ENCODE data around the gene DYRK4.

The DYRK4 gene

DNA sequence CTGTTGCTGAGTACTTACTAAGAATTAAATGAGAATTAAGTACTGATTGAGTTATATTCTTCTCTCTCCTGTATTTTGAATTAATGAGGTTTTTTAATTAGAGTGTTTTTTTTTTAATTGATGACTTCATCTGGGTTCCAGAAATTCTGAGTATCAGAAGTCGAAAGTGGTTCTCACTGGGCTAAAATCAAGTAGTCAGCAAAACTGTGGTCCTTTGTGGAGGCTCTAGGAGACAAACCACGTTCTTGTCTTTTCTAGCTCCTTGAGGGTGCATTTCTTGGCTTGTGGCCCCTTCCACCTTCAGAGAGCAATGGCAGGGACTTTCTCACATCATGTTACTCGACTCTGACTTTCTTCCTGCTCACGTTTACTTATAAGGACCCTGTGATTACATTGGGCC, 8.1 kb upstream of the DYRK4 start:
- TF ChIP-seq GATA2 (IDR thresholded peaks at IDR 0.05; ENCODE audit: low read depth, low read length) (no peak), GATA3 (IDR thresholded peaks at IDR 0.05; ENCODE audit: low read depth, low read length) (no peak)

- TF ChIP-seq GATA2 (IDR thresholded peaks at IDR 0.05; ENCODE audit: low read depth, low read length) (no peak), GATA3 (IDR thresholded peaks at IDR 0.05; ENCODE audit: low read depth, low read length) (no peak)
Measured at GRCh38 chr12:4555804-4556203, 6.2 kb upstream of the DYRK4 start.

DNA sequence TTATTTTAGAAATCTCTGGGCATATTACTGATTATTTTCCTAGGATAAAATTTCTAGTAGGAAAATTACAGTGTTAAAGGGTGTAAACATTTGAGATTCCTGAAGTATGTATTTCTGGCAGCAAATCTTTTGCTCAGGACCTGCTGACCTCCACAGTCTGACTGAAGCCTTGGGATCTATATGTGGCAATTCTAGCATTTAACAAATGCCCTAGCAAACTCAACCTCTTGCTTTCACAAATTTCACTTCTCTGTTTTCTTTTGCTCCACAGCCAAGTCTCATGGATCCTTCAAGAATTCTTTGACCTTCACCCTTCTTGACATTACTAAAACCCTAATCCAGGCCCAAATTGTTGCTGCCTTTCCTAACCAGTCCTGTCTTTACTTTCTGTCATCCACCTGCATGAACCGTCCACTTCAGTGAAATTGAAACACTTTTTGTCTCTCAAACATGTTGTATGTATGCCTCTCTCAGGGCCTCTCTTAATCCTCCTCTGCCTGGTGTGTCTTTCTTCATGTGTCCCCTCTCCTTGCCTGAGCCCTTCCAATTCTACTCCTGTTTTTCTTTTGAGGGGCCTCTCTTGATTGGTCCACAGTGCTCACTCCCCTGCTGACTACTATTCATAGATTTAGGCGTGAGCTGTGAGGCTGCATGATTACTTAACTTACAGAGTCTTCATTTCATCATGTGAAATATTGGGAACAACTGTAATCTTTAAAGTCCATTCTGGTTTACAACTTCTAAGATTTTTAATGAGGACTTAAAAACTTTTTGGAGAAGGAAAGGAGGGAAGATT, 5.1 kb upstream of the DYRK4 start:
- no peak for TF ChIP-seq GATA3 (IDR thresholded peaks at IDR 0.05; ENCODE audit: low read depth, low read length)
- TF ChIP-seq GATA2 (IDR thresholded peaks at IDR 0.05; ENCODE audit: low read depth, low read length): no peak

GRCh38 chr12:4557586-4557985, 4.4 kb upstream of the DYRK4 start:
- TF ChIP-seq GATA3 (IDR thresholded peaks at IDR 0.05; ENCODE audit: low read depth, low read length) (no peak), GATA2 (IDR thresholded peaks at IDR 0.05; ENCODE audit: low read depth, low read length) (no peak)

GRCh38 chr12:4558171-4558570, 3.8 kb upstream of the DYRK4 start:
- TF ChIP-seq GATA3 (IDR thresholded peaks at IDR 0.05; ENCODE audit: low read depth, low read length) (no peak), GATA2 (IDR thresholded peaks at IDR 0.05; ENCODE audit: low read depth, low read length) (no peak)

DNA sequence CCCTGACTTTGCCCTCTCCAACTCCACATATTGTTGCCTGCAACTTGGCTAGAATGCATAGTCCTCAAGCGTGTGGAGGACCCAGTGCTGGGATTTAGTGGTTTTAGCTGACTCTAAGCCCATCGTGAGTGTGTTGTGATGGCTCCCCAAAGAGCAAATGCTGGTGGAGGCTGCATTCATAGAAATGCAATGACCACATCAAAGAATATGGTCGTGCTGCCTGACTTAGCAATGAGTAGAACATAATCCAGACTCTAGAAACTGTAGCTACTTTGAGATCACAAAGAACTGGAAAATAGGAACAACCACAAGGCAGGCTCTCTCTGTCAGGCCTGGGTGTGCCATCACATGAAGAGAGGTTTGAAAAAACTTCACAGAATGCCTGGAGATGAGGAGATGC, 1.3 kb downstream of the DYRK4 start:
- TF ChIP-seq GATA3 (IDR thresholded peaks at IDR 0.05; ENCODE audit: low read depth, low read length) (no peak), GATA2 (IDR thresholded peaks at IDR 0.05; ENCODE audit: low read depth, low read length) (no peak)

DNA sequence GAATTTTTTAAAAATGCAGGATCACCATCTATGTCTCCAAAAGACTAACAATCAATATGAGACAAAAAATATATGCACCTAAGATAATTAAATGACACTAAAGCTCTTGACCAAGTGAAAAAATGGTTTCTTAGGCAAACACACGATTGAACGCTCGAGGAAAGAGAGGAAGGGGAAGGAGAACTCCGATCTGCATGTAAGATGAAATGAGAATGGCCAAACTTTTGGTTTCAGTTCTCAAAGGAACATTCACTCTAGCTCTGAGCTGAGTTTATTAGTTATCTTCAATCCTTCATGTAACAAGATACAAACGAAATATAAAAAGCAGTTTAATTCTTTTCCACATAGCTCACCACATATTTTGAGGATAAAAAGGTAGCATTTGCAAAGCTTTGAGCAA, 2.8 kb downstream of the DYRK4 start:
- TF ChIP-seq GATA3 (IDR thresholded peaks at IDR 0.05; ENCODE audit: low read depth, low read length) (no peak), GATA2 (IDR thresholded peaks at IDR 0.05; ENCODE audit: low read depth, low read length) (no peak)

GRCh38 chr12:4566474-4566873, 4.5 kb downstream of the DYRK4 start:
- TF ChIP-seq GATA3 (IDR thresholded peaks at IDR 0.05; ENCODE audit: low read depth, low read length) (no peak), GATA2 (IDR thresholded peaks at IDR 0.05; ENCODE audit: low read depth, low read length) (no peak)

DNA sequence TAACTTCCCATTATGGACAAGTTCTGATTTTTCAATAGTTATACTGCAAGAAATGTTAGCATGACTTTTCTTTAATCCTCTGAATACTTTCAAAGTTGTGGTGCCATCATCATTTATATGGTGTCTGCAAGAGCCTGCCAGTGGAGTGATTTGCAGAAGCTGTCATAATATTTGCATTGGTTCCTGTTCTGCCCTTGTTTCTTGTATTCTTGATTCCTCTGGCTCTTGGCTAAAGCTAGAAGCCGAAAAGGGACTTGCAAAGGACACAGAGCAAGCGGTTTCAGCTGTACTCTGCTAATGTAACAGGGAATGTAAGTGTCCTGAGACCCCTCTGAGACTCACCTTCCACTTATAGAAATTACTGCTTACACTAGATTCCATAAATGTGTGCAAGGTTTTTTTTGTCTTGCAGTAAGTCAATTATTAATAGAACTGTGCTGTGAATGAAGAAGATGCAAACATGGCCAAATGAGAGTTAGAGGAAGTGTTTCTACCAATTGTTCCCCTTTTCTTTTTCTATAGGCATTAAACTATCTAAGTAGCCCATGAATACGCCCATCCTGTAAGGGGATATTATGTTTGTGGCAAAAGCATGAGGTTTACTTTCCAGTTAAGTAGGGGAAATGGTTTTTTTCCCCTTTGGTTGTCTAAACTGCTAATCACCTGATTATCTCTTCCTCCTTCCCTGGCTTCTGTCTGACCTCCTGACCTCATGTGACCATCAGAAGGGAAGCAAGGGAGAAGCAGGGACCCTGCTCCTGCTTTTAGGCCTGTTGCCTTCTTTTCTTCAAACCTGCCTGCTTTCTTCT, 5.3 kb downstream of the DYRK4 start:
- TF ChIP-seq GATA2 (IDR thresholded peaks at IDR 0.05; ENCODE audit: low read depth, low read length) (no peak), GATA3 (IDR thresholded peaks at IDR 0.05; ENCODE audit: low read depth, low read length) (no peak)

DNA sequence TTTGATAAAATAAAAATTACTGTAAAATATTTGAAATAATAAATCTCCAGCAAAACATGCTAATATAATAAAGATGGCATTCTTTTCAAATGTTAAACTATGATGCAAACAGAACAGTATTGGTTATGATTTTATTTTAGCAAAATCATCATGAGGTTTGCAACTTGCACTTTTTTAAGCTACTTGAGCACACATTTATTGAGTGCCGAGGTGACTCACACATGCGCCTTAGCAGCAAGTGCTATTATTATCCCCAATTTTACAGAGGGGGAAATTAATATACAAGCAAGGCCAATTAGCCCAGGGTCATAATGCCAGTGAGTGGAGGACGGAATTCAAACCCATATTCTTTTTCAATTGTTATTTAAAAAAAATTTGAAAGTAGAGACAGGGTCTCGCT, 7.3 kb downstream of the DYRK4 start:
- TF ChIP-seq GATA2 (IDR thresholded peaks at IDR 0.05; ENCODE audit: low read depth, low read length) (no peak), GATA3 (IDR thresholded peaks at IDR 0.05; ENCODE audit: low read depth, low read length) (no peak)

- no peak for TF ChIP-seq GATA3 (IDR thresholded peaks at IDR 0.05; ENCODE audit: low read depth, low read length)
- no peak for TF ChIP-seq GATA2 (IDR thresholded peaks at IDR 0.05; ENCODE audit: low read depth, low read length)
Measured at GRCh38 chr12:4572680-4573079, 10.7 kb downstream of the DYRK4 start.

DNA sequence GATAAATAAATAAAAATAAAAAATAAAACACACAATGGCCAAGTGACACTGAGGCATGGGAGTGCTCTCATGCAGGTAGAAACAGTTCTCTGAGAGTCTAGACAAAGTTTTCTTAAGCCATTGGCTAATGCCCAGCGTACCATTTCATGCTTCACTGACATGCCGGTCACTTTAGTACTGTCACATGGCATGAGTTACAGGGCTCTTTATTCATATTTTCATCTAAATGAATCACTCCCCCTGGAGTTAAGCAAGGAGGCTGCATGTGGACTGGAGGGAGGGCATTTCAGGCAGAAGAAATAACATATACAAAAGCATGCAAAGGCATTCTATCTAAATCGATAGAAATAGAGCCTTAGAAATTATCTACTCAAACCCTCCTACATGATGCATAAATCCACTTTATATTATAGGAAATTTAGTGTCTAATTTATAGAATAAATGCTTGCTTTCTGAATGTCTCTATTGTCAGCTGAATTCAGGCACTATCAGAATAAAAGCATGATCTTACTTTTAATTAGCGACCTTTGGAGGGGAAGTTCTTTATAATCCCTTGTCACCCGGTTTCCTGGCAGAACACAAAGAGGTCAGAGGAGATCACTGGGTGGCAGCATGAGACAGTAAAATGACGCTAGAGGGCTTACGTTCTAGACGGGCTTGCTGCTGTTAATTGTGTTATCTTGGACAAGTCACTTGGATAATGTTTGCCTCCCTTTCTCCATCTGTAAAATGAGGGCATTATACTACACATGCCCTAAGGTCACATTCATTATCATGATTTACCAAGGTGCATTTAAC, 17.5 kb downstream of the DYRK4 start:
- no peak for TF ChIP-seq GATA3 (IDR thresholded peaks at IDR 0.05; ENCODE audit: low read depth, low read length)
- no peak for TF ChIP-seq GATA2 (IDR thresholded peaks at IDR 0.05; ENCODE audit: low read depth, low read length)

DNA sequence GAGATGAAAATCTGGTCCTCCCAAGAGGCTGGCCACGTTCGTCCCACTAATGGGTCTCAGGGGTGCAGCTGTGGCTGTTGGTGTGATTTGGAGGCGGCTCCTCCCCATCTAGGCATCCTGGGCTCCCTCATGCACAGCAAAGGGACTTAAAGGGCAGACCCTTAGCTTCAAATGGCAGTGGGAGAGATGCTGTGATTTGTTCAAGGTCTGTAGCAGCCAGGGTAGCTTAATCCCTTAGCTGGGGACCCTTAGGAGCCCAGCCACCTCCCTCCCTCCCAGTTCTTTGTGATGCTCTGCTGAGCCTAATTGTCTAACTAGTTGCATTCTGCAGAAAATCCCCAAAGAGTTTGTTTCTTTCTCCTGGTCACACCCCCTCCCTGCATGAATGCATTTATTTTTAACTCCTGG, 18.3 kb downstream of the DYRK4 start:
- TF ChIP-seq GATA2 (IDR thresholded peaks at IDR 0.05; ENCODE audit: low read depth, low read length) (no peak), GATA3 (IDR thresholded peaks at IDR 0.05; ENCODE audit: low read depth, low read length) (no peak)

DNA sequence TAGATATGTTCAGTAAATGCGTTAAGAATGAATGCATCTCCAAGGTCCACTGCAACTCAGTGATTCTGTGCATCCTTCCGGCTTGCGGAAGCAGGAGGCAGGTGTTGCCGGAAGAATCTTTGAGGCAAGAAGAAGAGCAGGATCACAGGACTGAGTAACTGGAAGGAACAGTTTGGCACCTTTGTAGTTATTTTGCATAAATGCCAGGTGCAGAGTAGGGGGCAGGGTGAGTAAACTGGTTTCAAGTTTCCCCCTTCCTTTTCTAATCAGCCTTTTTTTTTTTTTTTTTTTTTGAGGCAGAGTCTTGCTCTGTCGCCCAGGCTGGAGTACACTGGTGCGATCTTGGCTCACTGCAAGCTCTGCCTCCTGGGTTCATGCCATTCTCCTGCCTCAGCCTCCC, 22.3 kb downstream of the DYRK4 start:
- TF ChIP-seq GATA3 (IDR thresholded peaks at IDR 0.05; ENCODE audit: low read depth, low read length) (no peak), GATA2 (IDR thresholded peaks at IDR 0.05; ENCODE audit: low read depth, low read length) (no peak)

Data from SH-SY5Y (cell line).